HG03060 (cell line): ENCODE measurements around the gene PRSS33.

Experiments used
- ATAC-seq: cut with Tn5 transposase; IDR thresholded peaks from one replicate; pipeline ENCODE4 v1.9.1; 2021; ENCODE audit warnings: low read depth, moderate number of reproducible peaks; ENCODE audit not compliant: unreplicated experiment

Gene PRSS33

DNA sequence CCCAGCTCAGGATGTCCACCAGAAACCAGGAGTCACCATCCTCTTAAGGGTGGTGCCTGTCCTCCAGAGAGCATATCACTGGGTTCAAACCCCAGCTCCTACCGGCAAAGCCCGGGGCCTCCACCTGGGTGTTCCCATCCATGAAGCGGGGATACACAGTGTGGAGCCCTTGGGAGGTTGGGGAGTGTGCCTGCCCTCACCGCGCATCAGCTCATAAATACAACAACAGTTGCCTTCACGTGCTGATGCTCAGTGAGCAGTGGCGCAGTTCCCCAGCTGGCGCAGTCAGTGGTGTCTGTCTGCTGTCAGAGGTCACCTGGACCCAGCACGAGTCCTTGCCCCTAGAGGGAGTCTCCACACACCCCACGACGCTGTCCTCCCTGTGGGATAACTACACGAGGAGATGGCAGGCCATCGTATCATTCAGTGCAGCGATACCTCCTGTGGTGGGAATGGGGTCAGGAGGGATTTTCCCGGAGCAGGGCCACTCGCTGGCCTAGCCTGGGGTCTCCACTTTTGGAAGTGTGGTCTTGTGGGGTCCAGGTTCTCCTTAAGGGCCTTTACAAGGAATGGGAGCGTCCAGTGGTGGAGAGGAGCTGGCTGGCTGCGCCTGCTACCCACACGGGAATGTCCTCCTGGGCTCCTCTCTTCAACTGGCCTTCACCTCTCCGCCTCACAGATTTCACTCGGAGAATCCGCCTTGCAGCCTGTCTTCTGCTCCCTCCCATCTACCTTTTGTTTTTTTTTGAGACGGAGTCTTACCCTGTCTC lies 8.0 kb downstream of the PRSS33 start:
- no peak for ATAC-seq

- no peak for ATAC-seq
These were observed 8.8 kb downstream of the PRSS33 start for GRCh38 chr16:2778630-2778958.

DNA sequence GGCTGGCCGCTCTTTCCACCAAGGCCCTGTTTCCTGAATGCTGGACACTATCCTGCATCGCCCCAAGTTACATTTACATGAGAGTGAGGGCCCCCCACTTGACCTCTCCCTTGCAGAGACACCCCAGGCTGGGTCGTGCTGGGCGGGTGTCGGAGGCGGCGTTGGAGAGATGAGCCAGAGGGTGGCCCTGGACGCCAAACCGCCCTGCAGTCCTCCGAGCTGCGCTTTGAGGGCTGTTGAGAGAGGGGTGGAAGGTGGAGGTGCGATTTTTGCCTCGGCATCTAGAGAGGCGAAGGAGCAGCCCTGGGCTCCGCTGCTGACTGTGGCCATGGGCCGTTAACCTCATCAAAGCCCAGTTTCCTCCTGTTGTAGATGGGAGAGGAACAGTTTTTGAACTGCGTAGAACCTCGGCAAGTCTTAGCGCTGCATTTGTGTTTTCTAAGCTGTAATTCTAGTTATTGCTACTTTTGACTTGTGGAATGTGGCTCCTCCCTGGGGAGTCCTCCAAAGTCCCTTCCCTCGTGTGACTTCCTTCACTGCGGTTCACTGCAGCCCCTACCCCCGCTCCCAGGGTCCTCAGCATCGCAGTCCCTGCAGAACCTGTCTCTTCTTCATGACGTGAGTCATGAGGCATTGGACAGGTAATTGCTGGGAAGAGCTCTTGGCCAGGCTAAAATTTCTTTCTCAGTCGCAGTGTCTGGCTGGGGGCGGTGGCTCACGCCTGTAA lies 9.3 kb downstream of the PRSS33 start:
- no peak for ATAC-seq

DNA sequence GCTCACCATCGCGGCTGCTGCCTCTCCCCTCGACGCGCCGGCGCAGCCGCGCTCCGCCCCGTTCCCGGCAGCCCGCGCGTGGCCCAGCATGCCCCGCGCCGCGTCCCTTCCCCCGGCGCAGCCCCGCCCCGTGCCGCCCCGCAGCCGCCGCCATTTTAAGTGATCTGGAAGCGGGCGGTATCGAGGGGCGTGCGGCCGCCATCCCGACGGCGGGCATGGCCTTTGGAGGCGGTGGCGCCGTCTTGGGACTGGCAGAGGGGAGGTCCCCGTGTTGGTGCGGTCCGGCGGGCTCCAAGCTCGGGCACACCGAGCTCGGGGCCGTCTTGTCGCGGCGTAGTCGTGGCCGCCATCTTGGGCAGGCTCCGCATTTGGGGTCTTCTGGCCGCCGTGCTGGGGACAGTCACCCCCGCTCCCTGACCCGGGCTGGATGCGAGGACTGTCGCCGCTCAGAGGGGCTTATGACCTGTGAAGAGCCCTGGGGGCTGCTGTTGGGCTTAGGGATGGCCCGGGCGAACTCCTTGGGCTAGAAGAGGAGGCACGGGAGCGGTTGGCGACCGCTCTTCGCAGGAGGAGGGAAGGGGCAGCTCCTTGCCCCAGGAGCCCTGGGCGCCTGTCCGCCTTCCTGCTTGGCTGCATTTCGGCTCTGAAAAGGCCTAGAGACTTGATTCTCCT lies 10.0 kb downstream of the PRSS33 start, which contains the start of gene ELOB:
Gene ELOB (minus strand): TSS at position 50 of the 672 bp plus-strand sequence. CDS start 41 bp downstream, at position 9.
- no peak for ATAC-seq

DNA sequence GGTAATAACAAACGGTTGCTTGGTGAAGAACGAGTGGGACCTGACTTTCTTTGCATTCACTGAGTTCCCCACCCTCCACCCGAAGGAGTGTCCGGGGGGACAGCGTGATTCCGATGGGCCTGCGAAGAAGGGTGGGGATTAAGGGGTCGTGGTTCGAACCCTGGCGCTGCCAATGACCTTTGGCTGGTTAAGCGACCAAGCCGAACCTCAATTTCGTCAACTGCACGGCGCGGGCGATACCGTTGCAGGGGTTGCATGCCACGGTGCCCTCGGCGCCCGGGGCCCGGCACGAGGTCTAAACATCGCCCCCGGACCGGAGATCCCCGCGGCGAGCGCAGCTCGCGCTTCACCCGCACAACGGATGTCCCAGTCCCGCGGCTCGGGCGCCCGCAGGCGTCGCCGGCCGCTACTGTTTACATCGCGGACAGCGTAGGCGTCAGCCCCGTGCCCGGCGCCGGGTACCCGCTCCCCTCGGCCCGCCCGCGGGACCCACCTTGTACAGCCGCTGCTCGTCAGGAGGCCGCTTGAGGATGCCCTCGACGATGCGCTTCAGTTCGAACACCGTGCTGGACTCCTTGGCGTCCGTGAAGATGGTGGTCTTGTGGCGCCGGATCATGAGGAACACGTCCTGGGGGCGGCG lies 10.7 kb downstream of the PRSS33 start:
- no peak for ATAC-seq

- ATAC-seq = no peak
These were observed 11.4 kb downstream of the PRSS33 start for GRCh38 chr16:2775765-2776499.

GRCh38 chr16:2775131-2775716 lies 12.1 kb downstream of the PRSS33 start:
- ATAC-seq = no peak

GRCh38 chr16:2774161-2774891 lies 13.0 kb downstream of the PRSS33 start:
- no peak for ATAC-seq

DNA sequence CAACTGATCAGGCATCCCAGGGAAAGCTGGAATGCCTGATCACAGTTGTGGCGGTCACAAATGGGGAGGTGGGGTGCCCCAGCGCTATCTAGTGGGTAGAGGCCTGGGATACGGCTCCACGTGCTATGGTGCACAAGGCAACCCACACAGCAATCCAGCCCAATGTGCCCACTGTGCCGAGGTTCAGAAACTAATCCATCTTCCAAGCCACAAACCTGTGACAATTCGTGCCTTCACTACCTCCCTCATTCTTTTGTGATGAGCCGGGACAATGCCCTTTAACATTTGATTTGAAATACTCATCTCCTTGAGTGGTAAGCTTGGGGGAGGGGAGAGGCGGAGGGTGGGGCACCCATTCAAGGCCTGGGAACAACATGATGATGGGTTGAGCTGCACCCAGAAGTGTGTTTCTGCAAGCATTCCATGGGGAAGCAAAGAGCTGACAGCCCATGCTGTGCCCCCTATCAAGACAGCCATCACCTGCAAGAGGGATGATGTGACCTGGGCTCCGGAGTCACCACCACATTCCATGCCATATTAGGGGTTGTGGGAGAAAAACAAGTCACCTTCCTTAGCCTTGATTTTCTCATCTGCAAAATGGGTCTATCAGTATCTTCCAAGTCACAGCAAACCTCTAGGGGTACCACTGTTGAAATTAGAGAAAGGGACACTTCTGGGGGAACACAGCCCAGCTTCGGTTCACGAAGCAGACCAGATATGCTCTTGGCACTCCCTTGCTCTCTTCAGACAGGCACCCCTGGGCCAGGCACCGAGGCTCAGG lies 14.0 kb downstream of the PRSS33 start:
- ATAC-seq = no peak

DNA sequence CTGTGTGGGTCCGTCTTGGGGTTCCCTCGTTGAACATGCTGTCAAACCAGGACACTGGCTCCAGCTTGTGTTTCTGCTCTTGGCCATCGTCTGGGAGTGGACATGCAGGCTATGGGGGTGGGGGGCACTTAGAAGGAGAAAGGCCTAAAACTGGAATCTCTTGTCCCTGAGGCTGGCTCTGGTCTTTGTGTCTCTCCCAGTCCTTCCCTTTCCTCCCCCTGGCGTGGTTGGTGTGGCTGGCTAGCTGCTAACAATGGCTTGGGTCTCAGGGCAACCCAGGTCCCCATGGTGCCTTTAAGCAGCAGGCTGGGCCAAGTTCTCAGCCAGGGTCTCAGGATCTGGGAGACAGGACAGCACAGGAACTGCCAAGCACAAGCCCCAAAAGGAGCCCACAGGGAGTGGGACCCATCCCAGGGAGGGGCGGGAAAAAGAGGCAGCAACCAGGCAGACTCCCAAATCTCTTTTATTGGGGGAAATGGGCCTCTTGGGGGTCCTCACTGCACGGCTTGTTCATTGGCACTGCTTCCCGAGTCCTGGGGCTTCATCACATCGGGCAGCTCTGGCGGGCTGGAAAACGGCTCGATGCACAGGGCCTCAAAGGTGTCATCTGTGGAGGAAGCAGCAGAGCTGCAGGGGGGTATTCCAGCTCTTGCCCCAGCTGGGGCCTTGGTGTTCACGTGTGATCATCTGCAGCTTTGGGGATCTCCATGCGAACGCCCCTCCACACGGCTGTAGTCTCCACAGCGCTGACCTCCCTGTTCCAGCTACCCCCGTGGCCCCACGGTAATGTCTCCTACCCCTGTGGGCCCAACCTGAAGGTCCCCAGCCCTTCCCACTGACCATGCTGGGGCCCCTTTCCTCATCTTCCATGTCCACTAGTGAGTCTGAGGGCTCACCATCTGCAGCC lies 15.6 kb downstream of the PRSS33 start:
- no peak for ATAC-seq

- no peak for ATAC-seq
These were observed 17.1 kb downstream of the PRSS33 start for GRCh38 chr16:2770057-2770951.

DNA sequence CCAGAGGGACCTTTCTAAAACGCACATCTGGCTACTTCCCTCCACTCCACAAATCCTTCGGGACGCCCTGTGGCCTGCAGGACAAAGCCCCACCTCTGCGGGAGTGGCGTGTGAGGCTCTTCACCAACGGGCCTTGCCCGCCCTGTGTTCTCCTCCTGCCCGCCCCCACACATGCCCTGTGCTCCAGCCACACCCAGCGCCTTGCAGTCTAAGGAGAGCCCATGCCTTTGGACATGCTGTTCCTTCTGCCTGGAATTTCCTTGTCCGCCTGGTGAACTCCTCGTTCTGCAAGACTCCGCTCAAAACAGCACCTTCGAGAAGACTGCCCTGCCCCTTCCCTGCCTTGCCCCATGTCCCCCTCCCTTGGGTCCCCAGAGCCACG lies 17.7 kb downstream of the PRSS33 start:
- no peak for ATAC-seq

- ATAC-seq = no peak
These were observed 18.2 kb downstream of the PRSS33 start for GRCh38 chr16:2769100-2769529.

DNA sequence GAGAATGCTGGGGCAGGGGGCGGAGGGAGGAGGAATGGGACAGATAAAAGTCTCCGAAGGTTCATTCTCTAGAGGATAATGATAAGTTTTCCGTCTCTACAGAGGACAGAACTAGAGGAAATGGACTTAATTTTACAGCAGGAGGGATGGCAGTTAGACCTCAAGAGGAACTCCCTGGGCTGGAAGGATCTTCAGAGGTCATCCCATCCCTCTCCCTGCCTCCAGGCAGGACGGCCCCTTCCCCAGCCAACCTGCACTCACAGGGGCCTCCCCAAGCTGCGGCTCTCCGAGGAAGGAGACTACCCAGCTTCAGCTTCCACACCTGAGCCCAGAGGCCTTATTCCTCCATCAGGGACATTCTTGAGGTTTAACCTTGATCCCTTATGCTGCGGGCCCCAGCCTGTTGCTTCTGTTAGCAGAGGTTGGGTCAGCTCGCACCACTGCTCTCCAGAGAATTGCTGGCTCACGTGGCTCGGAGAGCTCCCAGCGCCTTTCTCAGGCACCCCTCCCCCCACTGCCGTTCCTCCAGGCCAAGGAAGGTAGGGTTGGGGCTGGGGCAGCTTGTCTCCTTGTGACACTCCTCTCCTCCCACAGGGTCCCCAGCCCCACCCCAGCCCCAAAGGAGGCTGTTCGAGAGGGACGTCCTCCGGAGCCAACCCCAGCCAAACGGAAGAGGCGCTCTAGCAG lies 18.8 kb downstream of the PRSS33 start:
- ATAC-seq = no peak

GRCh38 chr16:2767891-2768290 lies 19.5 kb downstream of the PRSS33 start:
- ATAC-seq = no peak

GRCh38 chr16:2767140-2767731 lies 20.1 kb downstream of the PRSS33 start:
- no peak for ATAC-seq
